LNCAP (cell line): Measurements from ENCODE around the gene SOX5.

ENCODE experiments used
- CTCF ChIP-seq: fragments of 450-650 bp; IDR thresholded peaks from 2 replicates; pipeline ENCODE4 v1.5.1; 2017; ENCODE audit warnings: mild to moderate bottlenecking

Gene SOX5

GRCh38 chr12:23941780-23942179 is 7.7 kb downstream of the SOX5 start:
- TF ChIP-seq CTCF: no peak

GRCh38 chr12:23938422-23938821 is 11.0 kb downstream of the SOX5 start:
- no peak for TF ChIP-seq CTCF

GRCh38 chr12:23931176-23931575 is 18.3 kb downstream of the SOX5 start:
- TF ChIP-seq CTCF: no peak

GRCh38 chr12:23930599-23930998 is 18.9 kb downstream of the SOX5 start:
- no peak for TF ChIP-seq CTCF

- no peak for TF ChIP-seq CTCF
Observed at GRCh38 chr12:23929906-23930305, 19.6 kb downstream of the SOX5 start.

- no peak for TF ChIP-seq CTCF
Observed at GRCh38 chr12:23927907-23928306, 21.6 kb downstream of the SOX5 start.

GRCh38 chr12:23921099-23921856 is 28.2 kb downstream of the SOX5 start:
- TF ChIP-seq CTCF: no peak

GRCh38 chr12:23911574-23911973 is 37.9 kb downstream of the SOX5 start:
- no peak for TF ChIP-seq CTCF
